HEK293 (cell line): Measurements from ENCODE around the gene BRF1.

Source experiments
- CTCF ChIA-PET: fragments of 350-600 bp; formaldehyde crosslinking; extraction: SDS; loops from one replicate; lab custom pipeline; 2021; ENCODE audit warnings: antibody characterized with exemption; lab: Yijun Ruan, JAX
- POLR2A ChIA-PET: fragments of 300-600 bp; formaldehyde crosslinking; extraction: SDS; loops from one replicate; lab custom pipeline; 2020; ENCODE audit warnings: antibody characterized with exemption, inconsistent platforms; lab: Yijun Ruan, JAX
- H3K27ac ChIP-seq: fragments of 200-500 bp; sonication (Bioruptor generic); 2 replicates; pipeline ENCODE4 v1.5.1; 2014; ENCODE audit warnings: low read depth, low read length, control low read depth, inconsistent platforms; ENCODE audit errors: extremely low read depth
- H3K36me3 ChIP-seq, 2 experiments: fragments of 200-500 bp in 1 of 2; sonication (Bioruptor generic) in 1 of 2; 1 replicate in 1 of 2; 2 replicates in 1 of 2; pipeline ENCODE4 v1.5.1; 2014 to 2017; ENCODE audit warnings: inconsistent platforms in 2 of 2, low read length in 2 of 2; ENCODE audit not compliant: control insufficient read depth in 2 of 2, insufficient read depth in 1 of 2
- H3K4me1 ChIP-seq: fragments of 200-500 bp; sonication (Bioruptor generic); 2 replicates; pipeline ENCODE4 v1.5.1; 2014; ENCODE audit warnings: mild to moderate bottlenecking, low read length, inconsistent platforms; ENCODE audit not compliant: control insufficient read depth, insufficient read depth
- H3K4me3 ChIP-seq: 2 replicates; pipeline ENCODE4 v1.5.1; 2011; ENCODE audit warnings: low read depth, mild to moderate bottlenecking, control low read depth, low read length, moderate library complexity
- H3K9me3 ChIP-seq: fragments of 200-500 bp; sonication (Bioruptor generic); 2 replicates; pipeline ENCODE4 v1.5.1; 2014; ENCODE audit warnings: low read depth, low read length, inconsistent platforms; ENCODE audit not compliant: control insufficient read depth, insufficient read depth
- AEBP2 ChIP-seq: fragments of 450-650 bp; formaldehyde crosslinking; IDR thresholded peaks from 2 replicates; pipeline ENCODE4 v1.5.1; 2016; ENCODE audit warnings: missing biosample characterization, missing genetic modification characterization, borderline replicate concordance
- GLIS1 ChIP-seq: fragments of 450-650 bp; formaldehyde crosslinking; IDR thresholded peaks from 2 replicates; pipeline ENCODE4 v1.5.1; 2016; ENCODE audit warnings: missing biosample characterization, missing genetic modification characterization
- KLF1 ChIP-seq: fragments of 450-650 bp; formaldehyde crosslinking; IDR thresholded peaks from 2 replicates; pipeline ENCODE4 v1.5.1; 2016; ENCODE audit warnings: missing biosample characterization, missing genetic modification characterization
- KLF10 ChIP-seq: fragments of 450-650 bp; IDR thresholded peaks from 2 replicates; pipeline ENCODE4 v1.5.1; 2018; ENCODE audit warnings: missing biosample characterization, mild to moderate bottlenecking, missing genetic modification characterization
- OSR2 ChIP-seq: fragments of 450-650 bp; formaldehyde crosslinking; IDR thresholded peaks from 2 replicates; pipeline ENCODE4 v1.5.1; 2016; ENCODE audit warnings: missing biosample characterization, missing genetic modification characterization
- PRDM1 ChIP-seq: fragments of 450-650 bp; formaldehyde crosslinking; IDR thresholded peaks from 2 replicates; pipeline ENCODE4; 2016; ENCODE audit warnings: missing biosample characterization, missing genetic modification characterization
- RBAK ChIP-seq: fragments of 450-650 bp; formaldehyde crosslinking; IDR thresholded peaks from 2 replicates; pipeline ENCODE4 v1.5.1; 2016; ENCODE audit warnings: missing biosample characterization, missing genetic modification characterization
- SP2 ChIP-seq: fragments of 450-650 bp; formaldehyde crosslinking; IDR thresholded peaks from 2 replicates; pipeline ENCODE4 v1.5.1; 2016; ENCODE audit warnings: missing biosample characterization, missing genetic modification characterization
- ZBTB49 ChIP-seq: fragments of 450-650 bp; formaldehyde crosslinking; IDR thresholded peaks from 2 replicates; pipeline ENCODE4 v1.5.1; 2016; ENCODE audit warnings: missing biosample characterization, missing genetic modification characterization, low read depth
- ZFP3 ChIP-seq: fragments of 450-650 bp; formaldehyde crosslinking; IDR thresholded peaks from 2 replicates; pipeline ENCODE4 v1.5.1; 2016; ENCODE audit warnings: low read depth, missing biosample characterization, missing genetic modification characterization
- ZIC2 ChIP-seq: fragments of 450-650 bp; formaldehyde crosslinking; IDR thresholded peaks from 2 replicates; pipeline ENCODE4 v1.5.1; 2016; ENCODE audit warnings: missing biosample characterization, missing genetic modification characterization
- ZNF169 ChIP-seq: fragments of 450-650 bp; formaldehyde crosslinking; IDR thresholded peaks from 2 replicates; pipeline ENCODE4 v1.5.1; 2016; ENCODE audit warnings: missing biosample characterization, missing genetic modification characterization
- ZNF2 ChIP-seq: fragments of 450-650 bp; formaldehyde crosslinking; IDR thresholded peaks from 2 replicates; pipeline ENCODE4 v1.5.1; 2016; ENCODE audit warnings: missing biosample characterization, missing genetic modification characterization
- ZNF214 ChIP-seq: fragments of 450-650 bp; formaldehyde crosslinking; IDR thresholded peaks from 2 replicates; pipeline ENCODE4 v1.5.1; 2017; ENCODE audit warnings: missing biosample characterization, mild to moderate bottlenecking, missing genetic modification characterization, borderline replicate concordance
- ZNF302 ChIP-seq: fragments of 450-650 bp; formaldehyde crosslinking; IDR thresholded peaks from 2 replicates; pipeline ENCODE4 v1.5.1; 2016; ENCODE audit warnings: missing biosample characterization, missing genetic modification characterization, low read depth
- ZNF521 ChIP-seq: fragments of 450-650 bp; formaldehyde crosslinking; IDR thresholded peaks from 2 replicates; pipeline ENCODE4 v1.5.1; 2017; ENCODE audit warnings: missing biosample characterization, mild to moderate bottlenecking, missing genetic modification characterization
- ZNF585B ChIP-seq: fragments of 450-650 bp; formaldehyde crosslinking; IDR thresholded peaks from 2 replicates; pipeline ENCODE4 v1.5.1; 2016; ENCODE audit warnings: missing biosample characterization, missing genetic modification characterization
- ZNF600 ChIP-seq: fragments of 450-650 bp; formaldehyde crosslinking; IDR thresholded peaks from 2 replicates; pipeline ENCODE4 v1.5.1; 2016; ENCODE audit warnings: missing biosample characterization, missing genetic modification characterization
- ZNF677 ChIP-seq: fragments of 450-650 bp; IDR thresholded peaks from 2 replicates; pipeline ENCODE4 v1.5.0; 2018; ENCODE audit warnings: missing biosample characterization, mild to moderate bottlenecking, missing genetic modification characterization, moderate library complexity
- ZNF704 ChIP-seq: fragments of 450-650 bp; formaldehyde crosslinking; IDR thresholded peaks from 2 replicates; pipeline ENCODE4 v1.5.1; 2016; ENCODE audit warnings: missing biosample characterization, missing genetic modification characterization
- ZNF776 ChIP-seq: fragments of 450-650 bp; formaldehyde crosslinking; IDR thresholded peaks from 2 replicates; pipeline ENCODE4 v1.5.0; 2017; ENCODE audit warnings: missing biosample characterization, missing genetic modification characterization, borderline replicate concordance
- ZNF791 ChIP-seq: fragments of 450-650 bp; formaldehyde crosslinking; IDR thresholded peaks from 2 replicates; pipeline ENCODE4 v1.5.1; 2016; ENCODE audit warnings: missing biosample characterization, missing genetic modification characterization
- ZNF830 ChIP-seq: fragments of 450-650 bp; IDR thresholded peaks from 2 replicates; pipeline ENCODE4 v1.5.0; 2018; ENCODE audit warnings: missing biosample characterization, missing genetic modification characterization, low read depth, mild to moderate bottlenecking, moderate library complexity
- ZNF837 ChIP-seq: fragments of 450-650 bp; formaldehyde crosslinking; IDR thresholded peaks from 2 replicates; pipeline ENCODE4 v1.5.1; 2016; ENCODE audit warnings: missing biosample characterization, missing genetic modification characterization
- ZXDB ChIP-seq: fragments of 450-650 bp; formaldehyde crosslinking; IDR thresholded peaks from 2 replicates; pipeline ENCODE4 v1.5.1; 2016; ENCODE audit warnings: missing biosample characterization, missing genetic modification characterization
- TF ChIP-seq, protein P1 (sequence below): fragments of 450-650 bp; formaldehyde crosslinking; IDR thresholded peaks from 2 replicates; pipeline ENCODE4 v1.5.1; 2016; ENCODE audit warnings: missing biosample characterization, missing genetic modification characterization
- TF ChIP-seq, protein P2 (sequence below): fragments of 450-650 bp; formaldehyde crosslinking; IDR thresholded peaks from 2 replicates; pipeline ENCODE4 v1.5.1; 2016; ENCODE audit warnings: missing biosample characterization, missing genetic modification characterization
- TF ChIP-seq, protein P3 (sequence below): fragments of 450-650 bp; formaldehyde crosslinking; IDR thresholded peaks from 2 replicates; pipeline ENCODE4 v1.5.1; 2016; ENCODE audit warnings: missing biosample characterization, missing genetic modification characterization, low read depth

BRF1 gene

DNA sequence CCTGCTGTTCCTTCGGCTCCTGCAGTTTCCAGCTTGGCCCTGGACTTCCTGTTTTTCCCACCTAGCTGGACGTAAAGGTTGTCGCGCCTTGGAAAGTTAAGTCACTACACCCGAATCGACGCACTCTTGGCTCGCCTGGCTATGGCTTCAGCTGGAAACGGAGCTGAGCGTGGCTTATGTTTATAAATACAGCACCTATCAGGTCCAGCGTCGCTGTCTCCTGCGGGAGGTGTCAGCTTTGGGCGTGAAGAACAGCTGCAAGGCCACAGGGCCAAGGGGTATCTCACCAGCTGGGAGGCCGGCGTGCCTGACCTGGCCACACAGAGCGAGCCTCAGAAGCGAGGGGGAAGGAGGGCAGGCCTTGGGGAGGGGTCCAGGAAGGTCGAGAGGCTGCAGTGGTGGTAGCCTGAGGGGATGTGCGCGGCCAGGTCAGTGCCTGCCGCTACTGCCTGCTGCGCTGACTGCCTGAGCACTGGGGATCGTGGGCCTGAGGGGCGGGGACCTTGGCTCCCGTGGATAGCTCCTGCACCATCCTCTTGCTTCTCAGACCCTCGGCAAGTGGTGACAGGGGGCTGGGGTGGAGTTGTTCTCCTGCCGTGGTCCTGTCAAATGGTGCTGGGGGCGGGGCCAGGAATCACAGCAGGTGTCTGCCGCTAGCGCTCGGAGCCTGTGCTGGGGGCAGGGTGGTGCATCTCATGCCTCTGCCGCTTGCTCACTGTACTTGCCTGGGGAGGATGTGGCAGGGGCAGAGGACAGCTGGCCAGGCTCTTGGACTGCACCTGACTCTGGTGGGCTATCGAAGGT lies 26.3 kb upstream of the BRF1 start:
- CTCF ChIA-PET = no interaction called here
- Histone ChIP-seq H3K36me3 (no peaks in the 10 kb centered on the region; a peak in 1 of 3 replicates), H3K9me3 (no peaks in the 10 kb centered on the region), H3K4me3 (no peak overlapping the region), H3K27ac (no peak overlapping the region), H3K4me1 (peaks cover 6% of the 10 kb centered on the region; the same call in 1 of the 2 replicates)
- POLR2A ChIA-PET = interaction anchor here (0.9 to 1.2 kb wide), 2 partner anchors 11 to 26 kb away, joined by 3 to 5 read pairs; partner anchors contain the start of gene BRF1
- TF ChIP-seq ZNF214 (tag by site-specific recombination) = no peak
- TF ChIP-seq OSR2 (tag by site-specific recombination) = no peak
- TF ChIP-seq ZBTB49 (tag by site-specific recombination) = no peak
- TF ChIP-seq ZNF600 (tag by site-specific recombination) = peak; percentile 24; the same call in 1 of the 2 replicates
- TF ChIP-seq RBAK (tag by site-specific recombination) = no peak
- no peak for TF ChIP-seq ZNF704 (tag by site-specific recombination)
- peak; percentile 62 for TF ChIP-seq ZIC2 (tag by site-specific recombination)
- TF ChIP-seq ZNF677 (tag by site-specific recombination) = no peak
- no peak for TF ChIP-seq KLF10
- no peak for TF ChIP-seq ZNF521
- no peak for TF ChIP-seq SP2 (tag by site-specific recombination)
- no peak for TF ChIP-seq PRDM1 (tag by site-specific recombination)
- TF ChIP-seq, protein P1, sequence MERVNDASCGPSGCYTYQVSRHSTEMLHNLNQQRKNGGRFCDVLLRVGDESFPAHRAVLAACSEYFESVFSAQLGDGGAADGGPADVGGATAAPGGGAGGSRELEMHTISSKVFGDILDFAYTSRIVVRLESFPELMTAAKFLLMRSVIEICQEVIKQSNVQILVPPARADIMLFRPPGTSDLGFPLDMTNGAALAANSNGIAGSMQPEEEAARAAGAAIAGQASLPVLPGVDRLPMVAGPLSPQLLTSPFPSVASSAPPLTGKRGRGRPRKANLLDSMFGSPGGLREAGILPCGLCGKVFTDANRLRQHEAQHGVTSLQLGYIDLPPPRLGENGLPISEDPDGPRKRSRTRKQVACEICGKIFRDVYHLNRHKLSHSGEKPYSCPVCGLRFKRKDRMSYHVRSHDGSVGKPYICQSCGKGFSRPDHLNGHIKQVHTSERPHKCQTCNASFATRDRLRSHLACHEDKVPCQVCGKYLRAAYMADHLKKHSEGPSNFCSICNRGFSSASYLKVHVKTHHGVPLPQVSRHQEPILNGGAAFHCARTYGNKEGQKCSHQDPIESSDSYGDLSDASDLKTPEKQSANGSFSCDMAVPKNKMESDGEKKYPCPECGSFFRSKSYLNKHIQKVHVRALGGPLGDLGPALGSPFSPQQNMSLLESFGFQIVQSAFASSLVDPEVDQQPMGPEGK (tag by site-specific recombination) = no peak
- TF ChIP-seq, protein P2, sequence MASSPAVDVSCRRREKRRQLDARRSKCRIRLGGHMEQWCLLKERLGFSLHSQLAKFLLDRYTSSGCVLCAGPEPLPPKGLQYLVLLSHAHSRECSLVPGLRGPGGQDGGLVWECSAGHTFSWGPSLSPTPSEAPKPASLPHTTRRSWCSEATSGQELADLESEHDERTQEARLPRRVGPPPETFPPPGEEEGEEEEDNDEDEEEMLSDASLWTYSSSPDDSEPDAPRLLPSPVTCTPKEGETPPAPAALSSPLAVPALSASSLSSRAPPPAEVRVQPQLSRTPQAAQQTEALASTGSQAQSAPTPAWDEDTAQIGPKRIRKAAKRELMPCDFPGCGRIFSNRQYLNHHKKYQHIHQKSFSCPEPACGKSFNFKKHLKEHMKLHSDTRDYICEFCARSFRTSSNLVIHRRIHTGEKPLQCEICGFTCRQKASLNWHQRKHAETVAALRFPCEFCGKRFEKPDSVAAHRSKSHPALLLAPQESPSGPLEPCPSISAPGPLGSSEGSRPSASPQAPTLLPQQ (tag by site-specific recombination) = no peak
- no peak for TF ChIP-seq ZNF791 (tag by site-specific recombination)
- TF ChIP-seq ZXDB = no peak
- TF ChIP-seq ZNF585B (tag by site-specific recombination) = no peak
- TF ChIP-seq, protein P3, sequence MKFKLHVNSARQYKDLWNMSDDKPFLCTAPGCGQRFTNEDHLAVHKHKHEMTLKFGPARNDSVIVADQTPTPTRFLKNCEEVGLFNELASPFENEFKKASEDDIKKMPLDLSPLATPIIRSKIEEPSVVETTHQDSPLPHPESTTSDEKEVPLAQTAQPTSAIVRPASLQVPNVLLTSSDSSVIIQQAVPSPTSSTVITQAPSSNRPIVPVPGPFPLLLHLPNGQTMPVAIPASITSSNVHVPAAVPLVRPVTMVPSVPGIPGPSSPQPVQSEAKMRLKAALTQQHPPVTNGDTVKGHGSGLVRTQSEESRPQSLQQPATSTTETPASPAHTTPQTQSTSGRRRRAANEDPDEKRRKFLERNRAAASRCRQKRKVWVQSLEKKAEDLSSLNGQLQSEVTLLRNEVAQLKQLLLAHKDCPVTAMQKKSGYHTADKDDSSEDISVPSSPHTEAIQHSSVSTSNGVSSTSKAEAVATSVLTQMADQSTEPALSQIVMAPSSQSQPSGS (tag by site-specific recombination) = no peak
- no peak for TF ChIP-seq ZNF302 (tag by site-specific recombination)
- peak; percentile 51 for TF ChIP-seq KLF1 (tag by site-specific recombination)
- TF ChIP-seq GLIS1 = peak; percentile 60
- TF ChIP-seq ZNF776 (tag by site-specific recombination) = no peak
- no peak for TF ChIP-seq ZNF169 (tag by site-specific recombination)
- TF ChIP-seq ZNF837 = no peak
- TF ChIP-seq ZFP3 (tag by site-specific recombination) = no peak
- TF ChIP-seq ZNF830 (tag by site-specific recombination) = no peak
- no peak for TF ChIP-seq AEBP2 (tag by site-specific recombination)
- TF ChIP-seq ZNF2 (tag by site-specific recombination) = no peak; the same call in 1 of the 2 replicates
